Measurements from ENCODE around the gene KLHL36.

DNA sequence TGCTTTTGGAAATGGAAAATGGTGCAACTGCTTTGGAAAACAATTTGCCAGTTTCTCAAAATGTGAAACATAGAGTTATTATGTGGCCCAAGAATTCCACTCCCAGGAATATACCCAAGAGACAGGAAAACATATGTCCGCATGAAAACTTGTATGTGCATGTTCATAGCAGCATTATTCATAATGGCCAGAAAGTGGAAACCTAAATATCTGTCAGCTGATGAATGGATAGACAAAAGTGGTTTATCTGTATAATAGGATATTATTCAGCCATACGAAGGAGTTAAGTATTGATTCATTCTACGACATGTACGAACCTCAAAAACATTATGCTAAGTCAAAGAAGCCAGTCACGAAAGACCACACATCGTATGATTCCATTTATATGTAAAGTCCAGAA lies 22.8 kb upstream of the KLHL36 start:
- TF ChIP-seq, protein P1, sequence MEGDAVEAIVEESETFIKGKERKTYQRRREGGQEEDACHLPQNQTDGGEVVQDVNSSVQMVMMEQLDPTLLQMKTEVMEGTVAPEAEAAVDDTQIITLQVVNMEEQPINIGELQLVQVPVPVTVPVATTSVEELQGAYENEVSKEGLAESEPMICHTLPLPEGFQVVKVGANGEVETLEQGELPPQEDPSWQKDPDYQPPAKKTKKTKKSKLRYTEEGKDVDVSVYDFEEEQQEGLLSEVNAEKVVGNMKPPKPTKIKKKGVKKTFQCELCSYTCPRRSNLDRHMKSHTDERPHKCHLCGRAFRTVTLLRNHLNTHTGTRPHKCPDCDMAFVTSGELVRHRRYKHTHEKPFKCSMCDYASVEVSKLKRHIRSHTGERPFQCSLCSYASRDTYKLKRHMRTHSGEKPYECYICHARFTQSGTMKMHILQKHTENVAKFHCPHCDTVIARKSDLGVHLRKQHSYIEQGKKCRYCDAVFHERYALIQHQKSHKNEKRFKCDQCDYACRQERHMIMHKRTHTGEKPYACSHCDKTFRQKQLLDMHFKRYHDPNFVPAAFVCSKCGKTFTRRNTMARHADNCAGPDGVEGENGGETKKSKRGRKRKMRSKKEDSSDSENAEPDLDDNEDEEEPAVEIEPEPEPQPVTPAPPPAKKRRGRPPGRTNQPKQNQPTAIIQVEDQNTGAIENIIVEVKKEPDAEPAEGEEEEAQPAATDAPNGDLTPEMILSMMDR (conservative IDR thresholded peaks at IDR 0.05; ENCODE audit: low read length) = no peak
- TF ChIP-seq EZH2phosphoT487 (IDR thresholded peaks at IDR 0.05; ENCODE audit: borderline replicate concordance) = no peak

Data from Loucy (cell line).